IMR-90 (cell line): ENCODE results near the gene MAGI3. TPM values are rescaled to one million over a fixed set of nuclear protein-coding genes. Genes with fewer than 3 reads are reported as not detected.

ENCODE experiments used
- ATAC-seq: fragments of 200-7000 bp; cut with Tn5 transposase; 2 replicates; pipeline ENCODE4 v1.9.1; 2020; ENCODE audit warnings: low read depth, mild to moderate bottlenecking, moderate library complexity
- BruUV-seq: library from RNA; stranded (reverse); fragments of 400-500 nt; replicated peaks from 2 replicates; lab custom pipeline; 2021; lab: Mats Ljungman, UMichigan
- CTCF ChIA-PET: fragments of 300-600 bp; formaldehyde crosslinking; extraction: SDS; loops from one replicate; lab custom pipeline; 2021; ENCODE audit warnings: antibody characterized with exemption; lab: Yijun Ruan, JAX
- POLR2A ChIA-PET: fragments of 300-600 bp; sonication (Branson Sonifier 250); formaldehyde crosslinking; loops from one replicate; lab custom pipeline; 2022; ENCODE audit warnings: antibody characterized with exemption; ENCODE audit not compliant: unreplicated experiment; lab: Charles Lee
- DNase-seq: peaks from one replicate; pipeline ENCODE4 v3.0.0; 2013
- H2AFZ ChIP-seq: replicated peaks from 2 replicates; pipeline ENCODE3; 2013; ENCODE audit warnings: low read length, mild to moderate bottlenecking; ENCODE audit not compliant: poor library complexity
- H2AK5ac ChIP-seq: 2 replicates; pipeline ENCODE4 v1.6.1; 2013; ENCODE audit warnings: low read depth, low read length, inconsistent platforms
- H2AK9ac ChIP-seq: replicated peaks from 2 replicates; pipeline ENCODE3; 2013; ENCODE audit warnings: mild to moderate bottlenecking, low read depth, low read length, moderate library complexity; ENCODE audit not compliant: poor library complexity
- H2BK120ac ChIP-seq: 2 replicates; pipeline ENCODE4 v1.6.1; 2013; ENCODE audit warnings: low read depth, low read length, inconsistent platforms
- H2BK15ac ChIP-seq: 3 replicates; pipeline ENCODE4 v1.6.1; 2013; ENCODE audit warnings: low read depth, low read length, inconsistent platforms
- H2BK20ac ChIP-seq: 2 replicates; pipeline ENCODE4 v1.6.1; 2013; ENCODE audit warnings: low read depth, mild to moderate bottlenecking, inconsistent platforms, low read length, moderate library complexity
- H2BK5ac ChIP-seq: 2 replicates; pipeline ENCODE4 v1.6.1; 2013; ENCODE audit warnings: mild to moderate bottlenecking, low read depth, low read length, inconsistent platforms; ENCODE audit not compliant: poor library complexity, severe bottlenecking
- H3K14ac ChIP-seq: replicated peaks from 2 replicates; pipeline ENCODE4 v1.6.1; 2013; ENCODE audit warnings: low read depth, low read length, inconsistent platforms
- H3K18ac ChIP-seq: 2 replicates; pipeline ENCODE4 v1.6.1; 2013; ENCODE audit warnings: low read depth, low read length, control low read depth
- H3K23ac ChIP-seq: 2 replicates; pipeline ENCODE4 v1.6.1; 2013; ENCODE audit warnings: low read depth, low read length, inconsistent platforms
- H3K27ac ChIP-seq: 2 replicates; pipeline ENCODE4 v1.5.1; 2013; ENCODE audit warnings: mild to moderate bottlenecking, control low read depth, low read length; ENCODE audit not compliant: insufficient read depth
- H3K27me3 ChIP-seq: 2 replicates; pipeline ENCODE4 v1.6.1; 2013; ENCODE audit warnings: low read length; ENCODE audit not compliant: control insufficient read depth, insufficient read depth
- H3K36me3 ChIP-seq: 2 replicates; pipeline ENCODE4 v1.6.1; 2013; ENCODE audit warnings: low read length, mixed read lengths; ENCODE audit not compliant: control insufficient read depth, insufficient read depth
- H3K4ac ChIP-seq: 2 replicates; pipeline ENCODE4 v1.6.1; 2013; ENCODE audit warnings: low read depth, low read length, inconsistent platforms
- H3K4me1 ChIP-seq: 2 replicates; pipeline ENCODE4 v1.6.1; 2013; ENCODE audit warnings: low read length, mixed read lengths; ENCODE audit not compliant: control insufficient read depth, insufficient read depth
- H3K4me2 ChIP-seq: 2 replicates; pipeline ENCODE4 v1.6.1; 2013; ENCODE audit warnings: low read depth, mild to moderate bottlenecking, control low read depth, low read length, moderate library complexity
- H3K4me3 ChIP-seq: 2 replicates; pipeline ENCODE4 v1.5.1; 2013; ENCODE audit warnings: low read depth, mild to moderate bottlenecking, control low read depth, low read length, moderate library complexity; ENCODE audit not compliant: insufficient read depth
- H3K56ac ChIP-seq: 2 replicates; pipeline ENCODE4 v1.6.1; 2013; ENCODE audit warnings: low read length, inconsistent platforms; ENCODE audit not compliant: insufficient read depth; ENCODE audit errors: extremely low read depth
- H3K79me1 ChIP-seq, 2 experiments: 2 replicates each; pipeline ENCODE4 v1.6.1; 2013; ENCODE audit warnings: low read length in 2 of 2, inconsistent platforms in 1 of 2, low read depth in 1 of 2
- H3K9ac ChIP-seq: 2 replicates; pipeline ENCODE4 v1.6.1; 2013; ENCODE audit warnings: low read depth, low read length, control low read depth
- H3K9me1 ChIP-seq: 2 replicates; pipeline ENCODE4 v1.6.1; 2013; ENCODE audit warnings: low read length, inconsistent platforms; ENCODE audit not compliant: insufficient read depth
- H3K9me3 ChIP-seq: 2 replicates; pipeline ENCODE4 v1.6.1; 2013; ENCODE audit warnings: low read length; ENCODE audit not compliant: control insufficient read depth, insufficient read depth
- H4K20me1 ChIP-seq: 2 replicates; pipeline ENCODE4 v1.6.1; 2013; ENCODE audit warnings: low read length, inconsistent platforms; ENCODE audit not compliant: insufficient read depth
- H4K5ac ChIP-seq: 2 replicates; pipeline ENCODE4 v1.6.1; 2013; ENCODE audit warnings: mild to moderate bottlenecking, low read depth, low read length, control low read depth
- H4K8ac ChIP-seq, 2 experiments: 2 replicates each; pipeline ENCODE4 v1.6.1; 2013; ENCODE audit warnings: low read depth in 2 of 2, low read length in 2 of 2, control low read depth in 1 of 2, inconsistent platforms in 1 of 2
- H4K91ac ChIP-seq: 2 replicates; pipeline ENCODE4 v1.6.1; 2013; ENCODE audit warnings: low read depth, low read length, inconsistent platforms; ENCODE audit not compliant: insufficient read depth
- BHLHE40 ChIP-seq: fragments of 150-350 bp; IDR thresholded peaks from 2 replicates; pipeline ENCODE4 v1.6.1; 2016; ENCODE audit warnings: mild to moderate bottlenecking, low read depth, low read length
- CEBPB ChIP-seq: IDR thresholded peaks from 2 replicates; pipeline ENCODE4 v1.6.1; 2012; ENCODE audit warnings: low read depth, low read length, improper control_type of control experiment
- CHD1 ChIP-seq: IDR thresholded peaks from 2 replicates; pipeline ENCODE4 v1.6.1; 2012; ENCODE audit warnings: low read depth, low read length, improper control_type of control experiment
- FOS ChIP-seq: fragments of 150-350 bp; IDR thresholded peaks from 2 replicates; pipeline ENCODE4 v1.6.1; 2016; ENCODE audit warnings: low read depth, low read length
- MAFK ChIP-seq: IDR thresholded peaks from 2 replicates; pipeline ENCODE4 v1.6.1; 2012; ENCODE audit warnings: low read depth, low read length, improper control_type of control experiment
- MAZ ChIP-seq: IDR thresholded peaks from 2 replicates; pipeline ENCODE4 v1.6.1; 2012; ENCODE audit warnings: low read depth, mild to moderate bottlenecking, low read length, improper control_type of control experiment, moderate library complexity, borderline replicate concordance
- MXI1 ChIP-seq: IDR thresholded peaks from 2 replicates; pipeline ENCODE4 v1.6.1; 2012; ENCODE audit warnings: low read depth, mild to moderate bottlenecking, low read length, moderate library complexity, borderline replicate concordance
- NFE2L2 ChIP-seq: fragments of 150-350 bp; IDR thresholded peaks from 2 replicates; pipeline ENCODE4 v1.6.1; 2016; ENCODE audit warnings: low read depth, mild to moderate bottlenecking, low read length
- POLR2A ChIP-seq: IDR thresholded peaks from 2 replicates; pipeline ENCODE4 v1.6.1; 2012; ENCODE audit warnings: mild to moderate bottlenecking, low read depth, low read length
- RAD21 ChIP-seq: IDR thresholded peaks from 2 replicates; pipeline ENCODE4 v1.6.1; 2012; ENCODE audit warnings: low read length, improper control_type of control experiment
- RCOR1 ChIP-seq: IDR thresholded peaks from 2 replicates; pipeline ENCODE4 v1.6.1; 2012; ENCODE audit warnings: mild to moderate bottlenecking, low read length, improper control_type of control experiment; ENCODE audit not compliant: insufficient replicate concordance
- RFX5 ChIP-seq: IDR thresholded peaks from 2 replicates; pipeline ENCODE4 v1.8.0; 2012; ENCODE audit warnings: low read depth, mild to moderate bottlenecking, low read length, moderate library complexity
- SMC3 ChIP-seq: fragments of 150-350 bp; IDR thresholded peaks from 2 replicates; pipeline ENCODE4 v1.6.1; 2016; ENCODE audit warnings: low read depth, mild to moderate bottlenecking, antibody characterized with exemption, low read length, moderate library complexity
- WGBS, 2 experiments: methylation state at CpG; one replicate each; pipeline versions ENCODE4 v1.1.5 to v1.1.7; 2013; ENCODE audit warnings: missing lambda C conversion rate in 2 of 2; ENCODE audit not compliant: insufficient read length in 1 of 2; ENCODE audit errors: extremely low coverage in 2 of 2; 5-methylcytosine and 5-hydroxymethylcytosine counted together
- dilution Hi-C: fragments of 300-500 bp; cut with HindIII; formaldehyde crosslinking; loops from one replicate; pipeline ENCODE4 v1.14.3; 2018; ENCODE audit warnings: low sequenced_read_pairs; ENCODE audit not compliant: unreplicated experiment
- in situ Hi-C: fragments of 300-500 bp; cut with MboI; formaldehyde crosslinking; loops from 3 replicates; pipeline ENCODE4 v1.14.3; 2019; ENCODE audit warnings: low sequenced_read_pairs, inconsistent platforms, mixed read lengths
- intact Hi-C: fragments of 100-400 bp; cut with micrococcal nuclease; formaldehyde crosslinking; loops from 2 replicates; pipeline ENCODE4 v1.10.0; 2022
- polyA plus RNA-seq, 3 experiments: library from polyadenylated mRNA; depleted of rRNA; stranded (reverse); fragments of >200 nt; gene quantifications; 2 replicates each; pipeline ENCODE4 v1.2.3, GENCODE V29; 2012; ENCODE audit warnings: low replicate concordance in 1 of 3
- total RNA-seq: library from RNA; depleted of rRNA; stranded (reverse); fragments of >200 nt; gene quantifications from 2 replicates; pipeline ENCODE4 v1.2.3, GENCODE V29; 2012
- TF ChIP-seq, protein P1 (sequence below): conservative IDR thresholded peaks from 2 replicates; pipeline ENCODE4 v1.5.1; 2012; ENCODE audit warnings: mild to moderate bottlenecking, low read depth, low read length, improper control_type of control experiment
- TF ChIP-seq, protein P2 (sequence below): fragments of 150-350 bp; IDR thresholded peaks from 2 replicates; pipeline ENCODE4 v1.6.1; 2016; ENCODE audit warnings: low read depth, mild to moderate bottlenecking, low read length, moderate library complexity, borderline replicate concordance

Gene MAGI3
- total and polyA plus RNA-seq, 2 of the 4 experiments (the other 2 are of a cell fraction) = 2.5 to 8.8 TPM

- Histone ChIP-seq H2BK120ac (no peak overlapping the region), H3K27me3 (no peaks in the 10 kb centered on the region), H3K4me1 (no peaks in the 10 kb centered on the region), H3K27ac (no peak overlapping the region), H3K9me3 (peaks cover 3% of the 10 kb centered on the region), H2BK5ac (no peak overlapping the region), H3K4me2 (no peak overlapping the region), H2BK20ac (no peak overlapping the region), H4K5ac (no peak overlapping the region), H3K18ac (no peak overlapping the region), H3K79me1 (peaks cover 0 to 9% of the 10 kb centered on the region in 2 experiments; a peak in 2 of 4 replicates), H3K9me1 (0 out of 2 replicates have a peak, but pooled peaks cover 3% of the 10 kb centered on the region), H3K14ac (no peak overlapping the region), H2AK9ac (no peak overlapping the region), H3K4me3 (no peak overlapping the region), H3K9ac (no peak overlapping the region), H3K56ac (no peak overlapping the region), H4K91ac (no peak overlapping the region), H3K23ac (no peak overlapping the region), H2AK5ac (no peak overlapping the region), H3K36me3 (no peaks in the 10 kb centered on the region), H4K8ac (no peak overlapping the region), H2BK15ac (no peak overlapping the region), H2AFZ (no peak overlapping the region), H4K20me1 (no peaks in the 10 kb centered on the region; the same call in 1 of the 2 replicates), H3K4ac (no peak overlapping the region)
- POLR2A ChIA-PET = interaction anchor here (0.5 kb wide), 1 partner anchor 10 kb away, joined by 3 read pairs; no protein-coding TSS in a partner anchor
- in situ Hi-C loops (no loop called here), intact Hi-C loops (no loop called here), dilution Hi-C loops (no loop called here)
- DNase-seq = no peak
- no peak for TF ChIP-seq FOS
- TF ChIP-seq BHLHE40 = no peak
- no peak for TF ChIP-seq MAZ
- TF ChIP-seq RAD21 = no peak
- TF ChIP-seq, protein P1, sequence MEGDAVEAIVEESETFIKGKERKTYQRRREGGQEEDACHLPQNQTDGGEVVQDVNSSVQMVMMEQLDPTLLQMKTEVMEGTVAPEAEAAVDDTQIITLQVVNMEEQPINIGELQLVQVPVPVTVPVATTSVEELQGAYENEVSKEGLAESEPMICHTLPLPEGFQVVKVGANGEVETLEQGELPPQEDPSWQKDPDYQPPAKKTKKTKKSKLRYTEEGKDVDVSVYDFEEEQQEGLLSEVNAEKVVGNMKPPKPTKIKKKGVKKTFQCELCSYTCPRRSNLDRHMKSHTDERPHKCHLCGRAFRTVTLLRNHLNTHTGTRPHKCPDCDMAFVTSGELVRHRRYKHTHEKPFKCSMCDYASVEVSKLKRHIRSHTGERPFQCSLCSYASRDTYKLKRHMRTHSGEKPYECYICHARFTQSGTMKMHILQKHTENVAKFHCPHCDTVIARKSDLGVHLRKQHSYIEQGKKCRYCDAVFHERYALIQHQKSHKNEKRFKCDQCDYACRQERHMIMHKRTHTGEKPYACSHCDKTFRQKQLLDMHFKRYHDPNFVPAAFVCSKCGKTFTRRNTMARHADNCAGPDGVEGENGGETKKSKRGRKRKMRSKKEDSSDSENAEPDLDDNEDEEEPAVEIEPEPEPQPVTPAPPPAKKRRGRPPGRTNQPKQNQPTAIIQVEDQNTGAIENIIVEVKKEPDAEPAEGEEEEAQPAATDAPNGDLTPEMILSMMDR = no peak
- no peak for TF ChIP-seq CEBPB
- TF ChIP-seq MXI1 = no peak
- no peak for TF ChIP-seq MAFK
- TF ChIP-seq RCOR1 = no peak
- no peak for TF ChIP-seq POLR2A
- no peak for TF ChIP-seq CHD1
- TF ChIP-seq, protein P2, sequence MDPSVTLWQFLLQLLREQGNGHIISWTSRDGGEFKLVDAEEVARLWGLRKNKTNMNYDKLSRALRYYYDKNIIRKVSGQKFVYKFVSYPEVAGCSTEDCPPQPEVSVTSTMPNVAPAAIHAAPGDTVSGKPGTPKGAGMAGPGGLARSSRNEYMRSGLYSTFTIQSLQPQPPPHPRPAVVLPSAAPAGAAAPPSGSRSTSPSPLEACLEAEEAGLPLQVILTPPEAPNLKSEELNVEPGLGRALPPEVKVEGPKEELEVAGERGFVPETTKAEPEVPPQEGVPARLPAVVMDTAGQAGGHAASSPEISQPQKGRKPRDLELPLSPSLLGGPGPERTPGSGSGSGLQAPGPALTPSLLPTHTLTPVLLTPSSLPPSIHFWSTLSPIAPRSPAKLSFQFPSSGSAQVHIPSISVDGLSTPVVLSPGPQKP = no peak
- no peak for TF ChIP-seq RFX5
- TF ChIP-seq NFE2L2 = no peak
- TF ChIP-seq SMC3 = no peak
- CTCF ChIA-PET = no interaction called here
- 100% methylated on average over 1 of the region's 2 CpGs; no CpG with 5 or more reads in 1 of the 2 experiments for WGBS, 2 experiments
- no TSS peak for BruUV-seq
- no peak for ATAC-seq
Measured at GRCh38 chr1:113439277-113439670, 49.0 kb downstream of the MAGI3 start.
